ENCODE measurements around the gene PSMC1.

GRCh38 chr14:90274808-90275457, 18.6 kb downstream of the PSMC1 start:
- TF ChIP-seq POLR2AphosphoS5 (IDR thresholded peaks at IDR 0.05) = no peak
- no peak for TF ChIP-seq CTCF (IDR thresholded peaks at IDR 0.05; ENCODE audit: poor library complexity, severe bottlenecking)
- no peak for TF ChIP-seq EP300 (conservative IDR thresholded peaks at IDR 0.05; ENCODE audit: poor library complexity, severe bottlenecking)
- TF ChIP-seq SMC3 (conservative IDR thresholded peaks at IDR 0.05; ENCODE audit: poor library complexity) = no peak
- no peak for TF ChIP-seq EZH2 (IDR thresholded peaks at IDR 0.05; ENCODE audit: borderline replicate concordance, insufficient read depth, low read length, poor library complexity, severe bottlenecking)
